HepG2 (cell line): ENCODE results near the gene LANCL3. TPM values are rescaled to one million over a fixed set of nuclear protein-coding genes. Genes with fewer than 3 reads are reported as not detected.

Experiments
- ATAC-seq: fragments of 200-7000 bp; cut with Tn5 transposase; 3 replicates; pipeline ENCODE4 v1.9.1; 2020; ENCODE audit warnings: mild to moderate bottlenecking, moderate library complexity
- BruUV-seq: library from RNA; stranded (reverse); fragments of 400-500 nt; replicated peaks from 2 replicates; lab custom pipeline; 2021; lab: Mats Ljungman, UMichigan
- CTCF ChIA-PET: fragments of 300-600 bp; formaldehyde crosslinking; extraction: SDS; loops from one replicate; lab custom pipeline; 2021; ENCODE audit warnings: low total read pairs, inconsistent platforms, low intra/inter-chr PET ratio; lab: Yijun Ruan, JAX
- POLR2A ChIA-PET: fragments of 350-600 bp; sonication (Branson Sonifier 250); formaldehyde crosslinking; loops from one replicate; lab custom pipeline; 2020; ENCODE audit warnings: antibody characterized with exemption, inconsistent platforms; lab: Yijun Ruan, JAX
- DNase-seq: peaks from one replicate; pipeline ENCODE4 v3.0.0-alpha.2; 2015; ENCODE audit warnings: low spot score
- FAIRE-seq: peaks from 3 replicates; lab custom pipeline; 2011; peaks lifted over from hg19 to GRCh38; lab: Jason Lieb, UNC
- H2AFZ ChIP-seq: one replicate; pipeline ENCODE4 v1.6.1; 2011; ENCODE audit warnings: low read length, inconsistent platforms
- H3K27ac ChIP-seq: fragments of 300-600 bp; 3 replicates; pipeline ENCODE4 v1.8.0; 2011; ENCODE audit warnings: mixed run types, mild to moderate bottlenecking, mixed read lengths, low read length, inconsistent platforms; ENCODE audit not compliant: insufficient read depth; ENCODE audit errors: extremely low read length
- H3K27me3 ChIP-seq, 2 experiments: fragments of 200-600 bp in 1 of 2; 2 replicates in 1 of 2; 3 replicates in 1 of 2; pipeline versions ENCODE4 v1.6.0 to v1.8.0; 2011; ENCODE audit warnings: low read length in 2 of 2, mild to moderate bottlenecking in 2 of 2, moderate library complexity in 2 of 2, inconsistent platforms in 1 of 2; ENCODE audit not compliant: insufficient read depth in 2 of 2, control insufficient read depth in 1 of 2
- H3K36me3 ChIP-seq, 2 experiments: fragments of 200-600 bp in 1 of 2; replicated peaks in 1 of 2; 2 replicates in 1 of 2; 3 replicates in 1 of 2; pipeline versions ENCODE4 v1.5.1 to v1.8.0; 2011; ENCODE audit warnings: low read length in 2 of 2, inconsistent platforms in 1 of 2; ENCODE audit not compliant: insufficient read depth in 2 of 2, control insufficient read depth in 1 of 2
- H3K4me1 ChIP-seq: 2 replicates; pipeline ENCODE4 v1.5.1; 2012; ENCODE audit warnings: low read length, inconsistent platforms; ENCODE audit not compliant: insufficient read depth
- H3K4me2 ChIP-seq: 2 replicates; pipeline ENCODE4 v1.6.0; 2011; ENCODE audit warnings: low read depth, low read length, inconsistent platforms
- H3K4me3 ChIP-seq, 3 experiments: fragments of 200-600 bp in 1 of 3; sonication (generic), shearing (Covaris generic) in 1 of 3; replicated peaks in 1 of 3; 2 replicates each; pipeline ENCODE4 v1.5.1; 2011 to 2016; ENCODE audit warnings: low read length in 3 of 3, inconsistent platforms in 2 of 3, low read depth in 2 of 3, mild to moderate bottlenecking in 2 of 3, control low read depth in 1 of 3, mixed read lengths in 1 of 3; ENCODE audit not compliant: insufficient read depth in 1 of 3
- H3K79me2 ChIP-seq: one replicate; pipeline ENCODE4 v1.6.1; 2011; ENCODE audit warnings: low read length, inconsistent platforms; ENCODE audit not compliant: insufficient read depth
- H3K9ac ChIP-seq: 2 replicates; pipeline ENCODE4 v1.6.0; 2011; ENCODE audit warnings: mild to moderate bottlenecking, low read depth, low read length, inconsistent platforms; ENCODE audit not compliant: insufficient read depth
- H3K9me3 ChIP-seq: 2 replicates; pipeline ENCODE4 v1.5.1; 2012; ENCODE audit warnings: mild to moderate bottlenecking, low read length
- H4K20me1 ChIP-seq: 2 replicates; pipeline ENCODE4 v1.6.0; 2011; ENCODE audit warnings: inconsistent platforms, mild to moderate bottlenecking, low read length, moderate library complexity; ENCODE audit not compliant: insufficient read depth
- KLF9 ChIP-seq: IDR thresholded peaks from 2 replicates; pipeline ENCODE4 v1.6.1; 2016; ENCODE audit warnings: low read depth
- MAFK ChIP-seq, 2 experiments: IDR thresholded peaks in 1 of 2; conservative IDR thresholded peaks in 1 of 2; 2 replicates each; pipeline ENCODE4 v1.6.1; 2011; ENCODE audit warnings: improper control_type of control experiment in 2 of 2, low read length in 2 of 2
- NCOR1 ChIP-seq: fragments of 200-600 bp; sonication (generic); IDR thresholded peaks from 2 replicates; pipeline ENCODE4 v1.7.0; 2017; ENCODE audit warnings: antibody characterized with exemption, low read length, borderline replicate concordance
- ZNF20 ChIP-seq: sonication (generic); formaldehyde crosslinking; IDR thresholded peaks from 2 replicates; pipeline ENCODE4 v1.4.0; 2020; ENCODE audit warnings: mild to moderate bottlenecking, moderate library complexity, missing genetic modification reagents
- in situ Hi-C: cut with HindIII; loops from 2 replicates; pipeline ENCODE4 v1.10.0; 2017; ENCODE audit warnings: low pct_unique_long_range_greater_than_20kb; ENCODE audit not compliant: extremely low pct_ligation_motif_present
- intact Hi-C: fragments of 100-400 bp; cut with micrococcal nuclease; formaldehyde crosslinking; loops from one replicate; pipeline ENCODE4 v1.10.0; 2022; ENCODE audit not compliant: unreplicated experiment
- polyA plus RNA-seq, 8 experiments: library from polyadenylated mRNA; depleted of rRNA in 3 of 8; stranded (reverse) in 7 of 8; unstranded in 1 of 8; fragments of >200 nt; fragmentation: Illumina TruSeq in 4 of 8; extraction: Trizol in 4 of 8; gene quantifications; 2 replicates each; pipeline versions ENCODE4 v1.2.1 to v1.2.3, GENCODE V29; 2011 to 2016; ENCODE audit warnings: low read depth in 4 of 8, missing spikeins in 1 of 8, mixed read lengths in 1 of 8; ENCODE audit not compliant: insufficient read depth in 1 of 8
- total RNA-seq, 5 experiments: library from RNA; depleted of rRNA; stranded (reverse); fragments of >200 nt; fragmentation: Illumina TruSeq; extraction: Trizol; gene quantifications; 2 replicates each; pipeline ENCODE4 v1.2.3, GENCODE V29; 2016; ENCODE audit warnings: low read depth in 1 of 5
- TF ChIP-seq, protein P1 (sequence below): sonication (generic); formaldehyde crosslinking; conservative IDR thresholded peaks from 2 replicates; pipeline ENCODE4 v1.8.0; 2022; ENCODE audit warnings: missing genetic modification reagents
- TF ChIP-seq, protein P2 (sequence below): sonication (generic); formaldehyde crosslinking; IDR thresholded peaks from 2 replicates; pipeline ENCODE4 v1.5.0; 2020; ENCODE audit warnings: missing genetic modification reagents
- TF ChIP-seq, protein P3 (sequence below): sonication (generic); formaldehyde crosslinking; IDR thresholded peaks from 2 replicates; pipeline ENCODE4 v1.5.1; 2020; ENCODE audit warnings: mild to moderate bottlenecking, missing genetic modification reagents, borderline replicate concordance
- TF ChIP-seq, protein P4 (sequence below): sonication (generic); formaldehyde crosslinking; IDR thresholded peaks from 2 replicates; pipeline ENCODE4 v1.5.0; 2020; ENCODE audit warnings: missing genetic modification reagents, mild to moderate bottlenecking, borderline replicate concordance

The LANCL3 gene
- total and polyA plus RNA-seq, 2 of the 13 experiments (the other 11 are each of a cell fraction or from before 2014, with no cell fraction given), result not detected

DNA sequence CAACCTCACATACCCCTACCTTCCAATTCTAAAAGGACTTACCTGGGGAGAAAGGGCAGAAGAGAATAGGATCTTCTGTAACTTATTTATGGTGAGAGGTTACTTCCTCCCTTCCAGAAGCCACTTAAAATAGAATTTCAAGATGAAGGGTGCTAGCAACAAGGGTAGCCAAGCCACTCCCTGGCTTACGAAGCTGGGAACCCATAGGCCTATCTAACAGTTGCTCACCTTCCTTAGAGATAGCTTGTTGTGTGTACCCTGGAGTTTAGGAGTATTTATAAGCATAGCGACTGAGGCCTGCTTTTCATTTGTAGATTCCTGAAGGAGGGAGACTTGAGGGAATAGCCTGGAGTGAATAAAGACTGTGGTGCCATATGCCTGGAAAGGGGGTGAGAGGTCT is 143.0 kb downstream of the LANCL3 start (continued):
- TF ChIP-seq, protein P1, sequence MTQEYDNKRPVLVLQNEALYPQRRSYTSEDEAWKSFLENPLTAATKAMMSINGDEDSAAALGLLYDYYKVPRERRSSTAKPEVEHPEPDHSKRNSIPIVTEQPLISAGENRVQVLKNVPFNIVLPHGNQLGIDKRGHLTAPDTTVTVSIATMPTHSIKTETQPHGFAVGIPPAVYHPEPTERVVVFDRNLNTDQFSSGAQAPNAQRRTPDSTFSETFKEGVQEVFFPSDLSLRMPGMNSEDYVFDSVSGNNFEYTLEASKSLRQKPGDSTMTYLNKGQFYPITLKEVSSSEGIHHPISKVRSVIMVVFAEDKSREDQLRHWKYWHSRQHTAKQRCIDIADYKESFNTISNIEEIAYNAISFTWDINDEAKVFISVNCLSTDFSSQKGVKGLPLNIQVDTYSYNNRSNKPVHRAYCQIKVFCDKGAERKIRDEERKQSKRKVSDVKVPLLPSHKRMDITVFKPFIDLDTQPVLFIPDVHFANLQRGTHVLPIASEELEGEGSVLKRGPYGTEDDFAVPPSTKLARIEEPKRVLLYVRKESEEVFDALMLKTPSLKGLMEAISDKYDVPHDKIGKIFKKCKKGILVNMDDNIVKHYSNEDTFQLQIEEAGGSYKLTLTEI, result no peak
- TF ChIP-seq, protein P2, sequence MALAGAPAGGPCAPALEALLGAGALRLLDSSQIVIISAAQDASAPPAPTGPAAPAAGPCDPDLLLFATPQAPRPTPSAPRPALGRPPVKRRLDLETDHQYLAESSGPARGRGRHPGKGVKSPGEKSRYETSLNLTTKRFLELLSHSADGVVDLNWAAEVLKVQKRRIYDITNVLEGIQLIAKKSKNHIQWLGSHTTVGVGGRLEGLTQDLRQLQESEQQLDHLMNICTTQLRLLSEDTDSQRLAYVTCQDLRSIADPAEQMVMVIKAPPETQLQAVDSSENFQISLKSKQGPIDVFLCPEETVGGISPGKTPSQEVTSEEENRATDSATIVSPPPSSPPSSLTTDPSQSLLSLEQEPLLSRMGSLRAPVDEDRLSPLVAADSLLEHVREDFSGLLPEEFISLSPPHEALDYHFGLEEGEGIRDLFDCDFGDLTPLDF, result no peak
- no peak for TF ChIP-seq ZNF20 (CRISPR knock-in tag)
- TF ChIP-seq, protein P3, sequence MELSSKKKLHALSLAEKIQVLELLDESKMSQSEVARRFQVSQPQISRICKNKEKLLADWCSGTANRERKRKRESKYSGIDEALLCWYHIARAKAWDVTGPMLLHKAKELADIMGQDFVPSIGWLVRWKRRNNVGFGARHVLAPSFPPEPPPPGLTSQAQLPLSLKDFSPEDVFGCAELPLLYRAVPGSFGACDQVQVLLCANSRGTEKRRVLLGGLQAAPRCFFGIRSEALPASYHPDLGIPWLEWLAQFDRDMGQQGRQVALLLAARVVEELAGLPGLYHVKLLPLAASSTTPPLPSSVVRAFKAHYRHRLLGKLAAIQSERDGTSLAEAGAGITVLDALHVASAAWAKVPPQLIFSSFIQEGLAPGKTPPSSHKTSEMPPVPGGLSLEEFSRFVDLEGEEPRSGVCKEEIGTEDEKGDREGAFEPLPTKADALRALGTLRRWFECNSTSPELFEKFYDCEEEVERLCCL, result no peak

DNA sequence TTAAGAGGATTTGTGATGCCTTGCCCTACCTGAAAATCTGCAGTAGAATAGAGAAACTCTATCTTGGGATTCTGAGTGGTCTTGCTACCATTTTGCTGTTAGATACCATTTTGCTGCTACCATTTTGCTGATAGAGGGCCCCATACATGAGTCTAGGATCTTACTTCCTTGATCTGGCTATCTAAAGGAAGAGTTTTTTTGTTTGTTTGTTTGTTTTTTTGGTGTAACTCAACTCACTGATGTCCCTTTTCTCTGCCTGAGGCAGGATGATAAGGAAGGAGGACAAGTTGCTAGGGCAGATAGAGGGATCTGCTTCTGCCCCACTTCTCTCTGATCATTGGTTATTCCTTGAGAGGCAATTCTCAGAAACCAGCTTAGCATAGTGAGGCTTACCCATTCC is 145.1 kb downstream of the LANCL3 start:
- no peaks in the 10 kb centered on the region for H3K27me3 ChIP-seq
- no peak overlapping the region for H3K4me2 ChIP-seq
- H3K9ac ChIP-seq, result no peak overlapping the region
- H3K4me1 ChIP-seq, result no peaks in the 10 kb centered on the region
- ATAC-seq, result no peak
- intact Hi-C loops, result no loop called here
- POLR2A ChIA-PET, result no interaction called here
- H3K9me3 ChIP-seq, result no peaks in the 10 kb centered on the region
- FAIRE-seq, result no peak
- no peaks in the 10 kb centered on the region for H4K20me1 ChIP-seq
- no peaks in the 10 kb centered on the region for H3K36me3 ChIP-seq
- BruUV-seq, result no TSS peak
- H3K79me2 ChIP-seq, result no peaks in the 10 kb centered on the region
- DNase-seq, result no peak
- CTCF ChIA-PET, result no interaction called here
- no peak overlapping the region for H3K27ac ChIP-seq
- no peak overlapping the region for H3K4me3 ChIP-seq
- in situ Hi-C loops, result no loop called here
- TF ChIP-seq MAFK (conservative IDR thresholded peaks at IDR 0.05 in 1 of 2, IDR thresholded peaks at IDR 0.05 in 1 of 2; ENCODE audit: low read length in 2 of 2), result no peak
- no peak for TF ChIP-seq NCOR1
- no peak for TF ChIP-seq KLF9
- TF ChIP-seq, protein P4, sequence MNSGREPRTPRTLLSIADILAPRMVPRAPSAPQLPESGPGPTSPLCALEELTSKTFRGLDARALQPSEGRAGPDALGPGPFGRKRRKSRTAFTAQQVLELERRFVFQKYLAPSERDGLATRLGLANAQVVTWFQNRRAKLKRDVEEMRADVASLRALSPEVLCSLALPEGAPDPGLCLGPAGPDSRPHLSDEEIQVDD (CRISPR knock-in tag), result no peak
- no peak overlapping the region for H2AFZ ChIP-seq
